Uterus (tissue), 2 donors: ENCODE measurements around the gene DLK1.

Source experiments
- POLR2A ChIP-seq, 2 donors: fragments of 450-650 bp; IDR thresholded peaks; one replicate each; pipeline ENCODE4 v1.6.1; 2016; ENCODE audit warnings: antibody characterized with exemption in 2 of 2, mild to moderate bottlenecking in 1 of 2, moderate library complexity in 1 of 2
- TF ChIP-seq, protein P1 (sequence below), 4 experiments: fragments of 200-600 bp in 2 of 4; fragments of 450-650 bp in 2 of 4; sonication (generic) in 2 of 4; IDR thresholded peaks; one replicate each; pipeline ENCODE4 v1.5.1; 2016 to 2019; ENCODE audit warnings: antibody characterized with exemption in 4 of 4, mild to moderate bottlenecking in 2 of 4, moderate library complexity in 1 of 4

DNA sequence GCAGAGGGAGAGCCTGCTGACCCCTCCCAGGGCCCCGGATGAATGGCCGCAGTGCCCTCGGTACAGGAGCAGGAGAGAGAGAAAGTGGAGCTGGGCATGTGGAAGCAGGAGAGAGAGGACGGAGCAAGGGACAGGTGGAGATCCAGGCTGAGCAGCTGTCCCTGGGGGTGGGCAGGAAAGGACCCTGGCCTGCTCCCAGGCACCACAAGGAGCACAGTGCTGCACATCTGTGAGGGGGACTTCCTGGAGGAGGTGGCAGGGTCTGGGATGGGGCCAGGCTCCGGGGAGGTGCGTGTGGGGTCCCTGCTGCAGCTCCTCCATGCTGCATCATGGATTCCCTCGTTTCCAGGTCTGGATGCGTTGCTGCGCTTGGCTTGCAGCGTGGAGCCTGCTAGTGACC lies 13.0 kb upstream of the DLK1 start:
- TF ChIP-seq, protein P1, sequence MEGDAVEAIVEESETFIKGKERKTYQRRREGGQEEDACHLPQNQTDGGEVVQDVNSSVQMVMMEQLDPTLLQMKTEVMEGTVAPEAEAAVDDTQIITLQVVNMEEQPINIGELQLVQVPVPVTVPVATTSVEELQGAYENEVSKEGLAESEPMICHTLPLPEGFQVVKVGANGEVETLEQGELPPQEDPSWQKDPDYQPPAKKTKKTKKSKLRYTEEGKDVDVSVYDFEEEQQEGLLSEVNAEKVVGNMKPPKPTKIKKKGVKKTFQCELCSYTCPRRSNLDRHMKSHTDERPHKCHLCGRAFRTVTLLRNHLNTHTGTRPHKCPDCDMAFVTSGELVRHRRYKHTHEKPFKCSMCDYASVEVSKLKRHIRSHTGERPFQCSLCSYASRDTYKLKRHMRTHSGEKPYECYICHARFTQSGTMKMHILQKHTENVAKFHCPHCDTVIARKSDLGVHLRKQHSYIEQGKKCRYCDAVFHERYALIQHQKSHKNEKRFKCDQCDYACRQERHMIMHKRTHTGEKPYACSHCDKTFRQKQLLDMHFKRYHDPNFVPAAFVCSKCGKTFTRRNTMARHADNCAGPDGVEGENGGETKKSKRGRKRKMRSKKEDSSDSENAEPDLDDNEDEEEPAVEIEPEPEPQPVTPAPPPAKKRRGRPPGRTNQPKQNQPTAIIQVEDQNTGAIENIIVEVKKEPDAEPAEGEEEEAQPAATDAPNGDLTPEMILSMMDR (IDR thresholded peaks at IDR 0.05), result no peak
- TF ChIP-seq POLR2A (IDR thresholded peaks at IDR 0.05), result no peak
